SKM-1 treated with dmso at 0.1 percent for 144 hours (cell line): ENCODE results near the gene KIAA1614.

Source experiments
- DNase-seq: peaks from one replicate; lab custom pipeline; 2025; ENCODE audit not compliant: unreplicated experiment; lab: John Stamatoyannopoulos, UW

KIAA1614 gene, protein sequence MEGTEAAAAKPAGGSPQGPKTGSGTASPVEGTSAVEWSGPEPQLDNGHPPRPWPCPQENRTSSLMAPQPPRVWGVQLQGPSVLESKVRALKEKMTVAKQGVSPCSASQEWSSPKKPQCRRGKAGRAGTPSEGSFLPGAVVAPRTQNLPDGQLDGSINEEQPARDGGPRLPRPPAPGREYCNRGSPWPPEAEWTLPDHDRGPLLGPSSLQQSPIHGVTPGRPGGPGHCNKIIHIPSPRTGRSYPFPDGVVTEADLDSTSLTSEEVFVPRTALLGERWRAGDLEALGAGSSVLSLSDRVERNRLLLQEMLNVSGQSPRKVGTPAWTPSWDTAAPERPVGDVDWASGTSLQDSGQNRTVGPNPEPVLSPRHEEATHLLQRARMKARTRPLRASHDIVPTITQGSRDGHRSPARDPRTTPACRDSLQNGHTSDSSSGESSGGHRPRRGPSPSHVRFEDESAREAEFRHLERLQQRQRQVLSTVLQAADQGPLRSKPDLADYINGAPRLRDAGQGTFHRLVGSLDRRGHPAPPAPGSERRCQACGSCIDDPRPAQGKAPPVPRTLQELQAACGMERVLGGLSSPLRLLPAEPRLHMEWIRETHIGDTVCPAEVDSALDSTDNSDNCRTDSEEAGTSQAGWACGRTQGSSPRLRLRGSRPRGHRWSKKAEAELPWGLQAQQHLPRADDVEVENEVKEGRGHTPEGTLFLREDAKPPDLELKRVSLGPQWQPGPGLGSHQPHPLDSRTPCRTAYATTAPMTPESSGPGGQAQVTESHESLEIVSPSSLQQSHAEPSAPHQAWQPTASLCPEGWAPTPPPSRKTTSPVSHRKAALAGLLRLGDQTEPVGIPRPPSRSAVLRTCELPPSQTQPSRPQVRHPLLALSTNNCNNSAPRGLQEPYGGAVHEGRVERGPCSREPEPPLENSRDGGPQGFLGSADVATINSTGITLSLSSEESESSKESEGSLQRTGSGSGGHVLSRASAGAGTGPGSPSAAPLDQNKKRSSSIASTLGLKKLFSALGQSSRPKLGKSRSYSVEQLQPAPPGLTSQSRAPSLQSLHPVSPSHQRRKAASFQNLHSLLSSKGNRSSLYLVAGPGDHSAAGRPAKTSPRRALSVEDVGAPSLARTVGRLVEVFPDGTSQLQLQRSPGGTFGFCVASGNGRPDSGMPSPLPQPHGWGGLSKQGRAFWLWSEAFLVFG

DNA sequence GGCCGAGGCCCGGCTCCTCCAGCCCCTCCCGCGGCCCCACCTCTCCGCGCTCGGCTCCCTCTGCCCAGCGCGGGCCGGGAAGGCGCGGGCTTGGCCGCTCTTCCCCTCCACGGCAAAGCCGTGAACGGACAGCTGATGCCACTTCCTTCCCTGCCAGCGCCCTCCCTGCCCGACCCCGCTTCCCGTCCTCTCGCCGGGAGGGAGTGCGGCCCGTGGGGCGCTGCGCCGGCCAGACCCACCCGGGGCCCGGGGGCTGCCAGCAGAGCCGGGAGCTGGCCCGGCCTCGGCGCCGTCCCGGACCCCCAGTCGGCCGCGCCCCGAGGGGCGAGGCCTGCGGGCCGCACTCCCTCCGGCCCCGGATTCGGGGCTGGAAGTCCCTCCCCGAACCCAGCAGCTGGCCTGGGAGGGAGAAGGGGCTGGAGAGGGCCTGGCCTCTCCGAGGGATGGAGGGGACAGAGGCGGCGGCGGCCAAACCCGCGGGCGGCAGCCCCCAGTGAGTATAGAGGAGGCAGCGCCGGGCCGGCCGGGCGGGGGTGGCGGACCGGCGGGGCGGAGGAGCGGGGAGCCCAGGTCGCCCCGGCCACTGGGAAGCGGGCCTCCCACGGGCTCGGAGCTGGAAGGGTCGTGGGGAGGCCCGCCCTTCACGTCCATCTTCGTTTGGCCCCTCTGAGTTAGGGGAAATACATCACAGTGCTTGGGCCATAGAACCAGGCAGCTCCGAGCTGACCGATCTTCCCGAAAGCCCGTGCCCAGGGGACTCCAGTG, at the start of gene KIAA1614:
Gene KIAA1614 (plus strand): TSS at position 97 of the 765 bp plus-strand sequence. CDS start 347 bp downstream, at position 444.
- DNase-seq, result no peak

DNA sequence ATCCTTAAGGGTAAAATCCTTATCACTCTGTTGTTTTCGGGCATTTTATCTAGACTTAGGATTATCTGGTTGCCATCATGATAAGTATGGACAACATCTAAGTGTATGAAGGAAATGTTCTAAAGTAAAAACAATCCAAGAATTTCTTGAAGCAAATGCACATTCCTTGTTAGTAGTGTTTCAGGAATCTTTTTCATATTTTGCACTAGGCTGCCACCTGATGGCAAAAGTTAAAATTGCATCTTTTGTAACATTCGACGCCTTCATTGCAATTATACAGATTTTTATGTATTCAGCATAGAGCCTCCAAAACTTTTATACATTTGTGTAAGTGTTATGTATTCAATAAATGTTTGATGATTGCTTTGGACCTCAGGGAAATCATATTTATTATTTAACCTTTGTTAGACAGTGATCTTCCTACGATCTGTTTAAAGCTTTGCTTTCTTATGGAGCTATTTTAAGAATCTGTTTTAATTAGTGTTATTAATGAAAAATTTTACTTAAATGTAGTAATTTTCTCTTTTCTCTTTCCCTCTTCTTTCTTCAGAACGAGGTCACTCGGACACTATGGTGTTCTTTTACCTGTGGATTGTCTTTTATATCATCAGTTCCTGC, 49.4 kb upstream of the KIAA1614 start:
- peak; percentile 37 for DNase-seq

DNA sequence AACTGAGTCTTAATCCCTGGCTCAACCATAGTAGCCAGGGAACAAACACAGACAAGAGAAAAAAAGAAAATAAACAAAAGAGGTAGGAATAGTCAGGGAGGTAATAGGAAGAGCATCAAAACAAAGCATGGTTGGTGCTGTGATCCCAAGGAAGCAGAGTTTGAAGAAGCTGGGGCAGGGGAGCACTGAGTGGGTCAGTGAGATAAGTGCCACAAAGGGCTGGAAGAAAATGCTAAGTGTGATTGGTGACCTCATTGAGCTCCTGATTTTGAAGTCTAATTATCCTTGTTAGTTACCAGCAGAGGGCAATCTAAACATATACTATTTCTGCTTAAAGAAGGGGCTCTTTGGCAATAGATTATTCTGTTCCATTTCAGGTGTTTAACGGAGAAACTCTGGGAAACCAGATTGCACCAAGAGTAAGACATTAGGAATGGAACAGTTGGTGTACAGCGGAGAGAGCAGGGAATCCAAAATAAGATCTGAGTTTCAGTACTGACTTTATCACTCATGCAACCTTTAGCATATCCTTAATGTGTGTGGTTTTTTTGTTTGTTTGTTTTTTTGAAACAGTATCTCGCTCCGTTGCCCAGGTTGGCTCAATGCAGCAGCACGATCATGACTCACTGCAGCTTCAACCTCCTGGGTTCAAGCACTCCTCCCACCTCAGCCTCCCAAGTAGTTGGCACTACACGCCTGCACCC, 30.7 kb upstream of the KIAA1614 start:
- DNase-seq, result peak; percentile 56

DNA sequence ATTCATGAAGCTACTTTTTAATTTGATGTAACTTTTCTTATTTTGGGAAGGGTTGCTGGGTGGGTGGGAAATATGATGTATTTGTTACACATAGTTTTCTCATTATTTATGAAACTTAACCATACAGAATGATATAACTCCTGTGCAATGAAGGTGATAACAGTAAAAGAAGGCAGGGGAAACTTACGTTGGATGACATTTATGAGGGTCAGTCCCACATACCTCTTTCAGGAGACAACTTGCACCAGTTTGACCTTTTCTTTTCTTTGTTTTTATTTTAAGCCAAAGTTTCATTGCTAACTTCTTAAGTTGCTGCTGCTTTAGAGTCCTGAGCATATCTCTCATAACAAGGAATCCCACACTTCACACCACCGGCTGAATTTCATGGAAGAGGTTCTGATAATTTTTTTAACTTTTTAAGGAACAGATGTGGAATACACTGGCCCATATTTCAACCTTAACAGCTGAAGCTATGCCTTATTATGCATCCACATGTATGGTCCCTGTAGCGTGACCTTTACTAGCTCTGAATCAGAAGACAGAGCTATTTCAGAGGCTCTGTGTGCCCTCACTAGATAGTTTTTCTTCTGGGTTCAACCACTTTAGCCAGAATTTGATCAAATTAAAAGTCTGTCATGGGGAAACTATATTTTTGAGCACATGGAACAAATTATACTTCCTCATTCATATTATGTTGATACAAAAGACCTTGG, 28.0 kb upstream of the KIAA1614 start:
- no peak for DNase-seq

DNA sequence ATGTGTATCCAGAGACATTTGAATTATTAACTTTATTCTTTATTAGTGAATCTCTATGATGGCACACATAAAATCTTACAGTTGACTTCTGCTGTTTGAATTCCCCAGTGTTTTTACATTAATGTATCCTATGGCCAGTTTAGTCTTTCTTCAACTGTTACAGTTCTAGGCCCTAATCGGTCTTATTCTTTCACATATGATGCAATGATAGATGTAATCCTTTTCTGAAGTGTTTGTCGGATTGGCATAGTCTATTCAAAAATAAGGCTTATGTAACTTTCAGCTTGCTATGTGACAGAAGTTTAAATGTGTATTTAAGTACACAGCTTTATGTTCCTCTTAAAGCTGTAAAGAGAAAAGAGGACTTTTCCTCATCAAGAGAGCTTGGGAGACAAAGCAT, 26.4 kb upstream of the KIAA1614 start:
- DNase-seq, result no peak

DNA sequence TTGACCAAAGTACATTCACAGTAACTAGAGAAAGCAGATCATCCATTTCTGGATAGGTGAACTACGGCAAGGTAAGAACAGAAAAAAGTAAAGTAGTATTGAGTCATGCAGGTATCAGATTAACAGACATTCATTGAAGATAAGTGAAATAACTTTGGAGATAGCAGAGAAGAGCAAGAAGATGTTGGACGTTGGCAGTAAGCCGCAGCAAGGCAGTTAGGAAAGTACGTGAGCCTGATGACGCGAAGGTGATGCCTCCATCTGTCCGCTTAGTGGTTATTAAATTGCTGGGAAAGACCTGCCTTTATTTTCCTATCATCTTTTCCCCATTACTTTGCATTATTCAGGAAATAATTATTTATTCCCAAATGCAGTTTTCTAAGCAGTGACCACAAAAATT, 24.9 kb upstream of the KIAA1614 start:
- no peak for DNase-seq

DNA sequence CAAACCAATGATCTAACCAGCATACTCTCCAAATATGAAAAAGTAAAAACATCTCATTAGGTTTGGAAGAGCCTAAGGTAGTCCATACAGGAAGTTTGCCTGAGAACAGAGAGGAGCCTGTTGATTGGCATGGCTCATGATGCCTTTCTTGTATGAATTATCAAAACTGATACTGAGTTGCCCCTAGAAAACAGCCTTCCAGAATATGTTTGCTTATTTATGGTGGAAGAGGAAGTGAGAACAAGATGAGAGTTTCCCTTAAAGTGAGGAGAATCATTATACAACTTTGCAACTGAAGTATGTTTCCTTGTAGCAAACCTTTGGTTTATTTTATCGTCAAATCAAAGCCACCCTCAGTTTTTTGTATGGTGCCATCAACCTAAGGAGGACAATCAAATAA, 23.8 kb upstream of the KIAA1614 start:
- DNase-seq, result no peak

DNA sequence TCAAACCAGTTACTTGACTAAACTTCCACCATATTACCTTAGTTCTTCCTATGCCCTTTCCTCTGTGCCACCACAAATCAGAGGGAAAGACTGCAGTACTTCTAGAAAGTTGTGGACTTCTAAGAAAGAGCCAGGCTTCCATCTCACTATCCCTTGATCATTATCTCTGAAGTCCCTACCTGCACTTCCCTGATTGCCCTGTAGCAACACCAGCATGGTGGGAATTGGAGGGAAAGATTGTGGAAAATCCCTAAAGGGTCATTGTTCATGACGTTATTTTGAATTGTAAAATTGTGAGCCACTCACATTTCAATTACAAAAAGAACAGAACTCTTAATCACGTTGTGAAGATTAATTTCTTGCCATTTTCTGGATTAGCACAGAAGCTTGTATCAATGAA, 23.4 kb upstream of the KIAA1614 start:
- no peak for DNase-seq

DNA sequence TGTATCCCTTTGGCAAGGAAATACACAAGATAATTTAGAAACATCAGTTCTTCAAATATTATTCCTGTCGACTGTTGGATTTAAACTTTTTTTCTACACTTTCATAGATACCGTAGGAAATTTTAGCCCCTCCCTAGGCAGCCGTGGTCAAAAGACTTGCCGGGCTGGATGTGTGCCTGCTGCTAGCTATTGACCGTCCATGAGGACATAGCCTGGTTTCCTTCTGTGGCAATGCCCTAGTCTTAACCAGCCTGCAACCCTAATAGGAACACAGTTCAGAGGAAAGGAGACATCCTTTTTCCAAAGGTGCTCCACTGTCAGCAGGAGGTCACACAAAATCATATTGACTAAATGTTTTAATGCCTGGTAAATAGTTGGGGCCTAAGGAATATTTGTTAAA, 20.4 kb upstream of the KIAA1614 start:
- DNase-seq, result no peak

DNA sequence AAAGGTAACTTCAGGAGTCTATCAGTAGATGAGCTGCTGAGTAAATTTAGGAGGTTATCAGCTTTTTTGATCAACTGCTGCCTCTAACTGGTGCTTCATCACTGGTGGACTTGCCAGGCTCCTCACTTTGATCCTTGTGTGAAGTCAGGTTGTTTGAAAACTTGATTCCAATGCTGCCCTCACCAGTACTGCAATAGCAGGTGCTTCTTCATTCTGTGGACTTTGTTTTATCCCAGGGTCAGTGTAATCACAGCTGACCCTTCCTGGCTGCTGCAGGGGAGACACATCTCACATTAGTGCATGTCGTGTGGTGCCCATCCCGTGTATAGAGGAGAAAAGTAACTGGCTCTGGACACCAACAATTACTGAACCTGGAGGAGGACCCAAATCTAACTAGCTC, 20.0 kb upstream of the KIAA1614 start:
- no peak for DNase-seq

DNA sequence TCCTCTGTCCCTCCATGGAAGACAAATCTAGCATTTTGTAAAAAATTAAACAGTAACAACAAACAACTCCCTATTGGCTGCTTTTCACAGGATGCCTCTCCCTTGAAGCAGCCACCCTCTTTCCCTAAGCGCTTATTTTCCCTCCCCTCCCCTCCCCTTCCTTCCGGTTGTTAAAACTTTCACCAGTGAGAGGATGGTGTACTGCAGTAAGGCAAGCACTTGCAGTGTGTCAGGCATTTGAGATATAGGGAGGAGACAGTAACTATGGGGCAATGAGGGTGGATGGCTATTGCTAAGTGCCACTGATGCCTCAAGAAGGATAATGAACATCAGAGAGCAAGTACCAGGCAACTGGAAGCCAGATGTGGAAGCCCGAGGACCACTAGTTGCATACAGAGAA, 19.1 kb upstream of the KIAA1614 start:
- no peak for DNase-seq

DNA sequence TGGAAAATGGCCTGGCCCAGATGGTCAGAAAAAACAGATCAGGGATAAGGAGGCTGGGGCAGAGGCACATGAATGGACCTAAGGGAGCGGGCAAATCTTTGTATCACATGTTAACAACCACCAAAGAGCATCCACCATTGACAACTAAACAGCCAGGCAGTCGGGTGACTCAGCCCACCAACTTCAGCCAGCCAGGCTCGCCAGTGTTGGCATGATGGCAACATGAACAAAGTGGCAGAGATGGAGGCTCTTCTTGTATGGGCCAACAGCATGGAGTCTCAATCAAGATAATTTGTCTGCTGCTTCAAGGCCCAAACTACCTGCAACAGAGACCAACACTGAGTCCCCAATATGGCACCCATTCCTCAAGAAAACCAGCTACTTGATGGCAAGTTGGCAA, 16.5 kb upstream of the KIAA1614 start:
- no peak for DNase-seq

DNA sequence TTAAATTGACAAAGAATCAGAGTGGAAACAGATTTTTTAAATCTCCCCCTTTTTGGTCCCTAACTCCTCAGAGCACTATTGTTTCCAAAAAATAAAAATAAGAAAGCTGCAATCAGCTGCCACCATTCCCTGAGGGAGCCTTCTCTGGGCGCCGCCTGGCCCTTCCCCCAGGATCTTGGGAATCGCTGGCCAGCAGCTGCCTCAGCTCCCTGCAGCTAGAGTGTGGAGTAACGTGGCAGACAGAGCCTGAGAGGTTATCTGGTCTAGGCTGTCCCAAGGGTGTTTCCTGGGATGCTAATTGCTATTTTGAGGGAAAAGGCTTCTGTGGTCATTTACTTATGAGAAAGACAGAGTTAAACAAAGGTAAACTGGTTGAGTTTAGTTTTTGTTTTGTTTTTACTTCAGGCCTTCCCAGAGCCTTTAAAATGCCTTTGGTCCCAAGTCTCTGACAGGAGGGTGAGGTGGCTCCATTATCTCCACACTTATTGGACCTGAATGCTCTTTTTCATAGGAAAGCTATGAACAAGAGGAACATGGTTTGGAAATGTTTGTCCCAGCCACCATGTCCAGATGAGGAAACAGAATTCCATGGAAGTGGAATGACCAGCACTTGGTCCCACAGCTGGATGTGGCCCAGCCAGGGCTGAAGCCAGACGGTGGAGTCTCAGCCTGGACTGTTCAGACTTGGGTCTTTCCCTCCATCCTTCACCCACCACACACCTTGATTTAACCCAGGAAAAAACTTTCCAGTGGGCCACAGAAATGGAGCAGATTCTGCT, 14.1 kb upstream of the KIAA1614 start:
- DNase-seq, result no peak

DNA sequence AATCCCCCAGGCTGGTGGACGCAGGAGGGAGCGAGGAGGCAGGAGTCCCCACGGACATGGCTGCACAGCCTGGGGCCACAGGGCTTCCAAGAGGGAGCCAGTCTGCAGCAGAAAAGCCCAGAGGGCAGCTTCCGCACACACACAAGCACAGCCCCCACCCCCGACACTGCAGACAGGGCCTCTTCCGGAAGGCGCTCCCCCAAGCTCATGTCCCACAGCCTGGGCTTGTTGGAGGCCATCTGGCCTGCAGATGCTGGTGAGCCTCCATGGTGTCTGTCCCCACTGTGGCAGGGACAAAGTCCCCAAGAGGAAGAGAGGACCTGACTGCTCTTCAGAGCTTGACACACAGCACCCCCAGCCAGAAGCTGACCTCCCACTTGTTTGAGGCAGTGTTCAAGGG, 13.4 kb upstream of the KIAA1614 start:
- no peak for DNase-seq

DNA sequence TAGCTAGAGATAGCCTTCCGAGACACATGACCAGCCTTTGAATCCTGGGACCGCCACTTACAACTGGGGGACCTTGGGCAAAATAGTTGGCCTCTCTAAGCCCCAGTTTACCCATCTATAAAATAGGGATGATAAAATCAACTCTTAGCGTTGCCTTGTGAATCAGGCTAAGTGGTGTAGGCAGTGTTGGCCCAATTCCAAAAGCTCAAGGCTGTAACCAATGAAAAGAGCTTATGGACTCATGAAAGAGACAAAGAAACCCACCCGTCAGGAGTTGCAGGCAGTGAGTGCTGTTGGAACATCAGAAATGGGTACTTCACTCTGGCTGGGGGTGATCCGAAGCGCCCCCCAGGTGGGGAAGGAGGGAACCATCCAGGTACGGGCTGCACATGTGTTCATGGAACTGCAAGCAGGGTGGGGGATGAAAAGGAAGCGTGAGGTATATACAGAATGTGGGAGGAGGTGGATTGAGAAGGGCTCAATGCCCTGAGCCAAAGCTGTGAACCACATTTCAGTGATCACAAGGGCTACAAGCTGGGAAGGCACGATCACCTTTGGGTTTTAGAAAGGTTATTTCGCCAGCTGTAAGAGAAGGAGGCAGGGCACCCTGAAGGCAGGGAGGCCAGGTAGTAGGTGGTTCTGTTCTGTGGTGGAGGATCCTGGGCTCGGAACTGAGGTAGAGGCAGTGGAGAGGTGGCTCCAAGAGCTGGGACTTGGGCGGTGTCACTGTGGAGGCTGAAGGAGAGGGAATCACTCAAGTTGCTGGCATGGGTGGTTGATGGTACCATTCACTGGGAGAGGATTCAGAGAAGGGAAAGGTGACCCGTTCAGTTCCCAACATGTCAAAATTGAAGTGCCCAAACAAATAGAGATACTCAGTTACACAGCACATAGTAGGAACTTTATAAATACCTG, 11.4 kb upstream of the KIAA1614 start:
- no peak for DNase-seq

DNA sequence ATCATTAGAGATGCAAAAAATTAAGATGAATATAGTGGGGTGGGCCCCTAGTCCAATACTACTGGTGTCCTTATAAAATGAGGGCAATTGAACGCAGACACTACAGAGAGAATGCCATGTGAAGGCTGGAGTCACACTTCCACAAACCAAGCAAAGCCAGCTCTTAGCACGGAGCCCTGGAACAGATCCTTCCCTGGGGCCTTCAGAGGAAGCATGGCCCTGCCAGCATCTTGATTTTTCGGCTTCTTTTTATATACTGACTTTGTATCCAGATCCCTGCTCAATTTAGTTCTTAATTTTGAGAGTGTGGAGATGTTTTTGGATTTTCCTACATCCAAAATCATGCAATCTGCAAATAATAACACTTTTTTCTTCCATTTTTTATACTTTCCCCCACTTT, 10.2 kb upstream of the KIAA1614 start:
- DNase-seq, result no peak

DNA sequence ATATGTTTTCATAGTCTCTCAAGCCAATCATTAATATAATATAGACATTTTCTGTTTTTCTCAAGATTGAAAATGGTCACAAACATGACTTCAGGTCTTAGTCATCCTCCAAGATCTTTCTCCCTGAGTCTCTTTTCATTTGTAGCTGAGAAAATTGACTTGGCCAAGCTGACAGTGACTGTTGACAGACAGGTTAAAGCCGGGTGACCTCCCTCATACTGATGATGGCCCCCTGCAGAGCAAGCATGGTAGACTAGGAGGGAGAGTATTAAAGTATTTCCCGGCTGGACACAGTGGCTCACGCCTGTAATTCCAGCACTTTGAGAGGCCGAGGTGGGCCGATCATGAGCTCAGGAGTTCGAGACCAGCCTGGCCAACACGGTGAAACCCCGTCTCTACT, 6.8 kb upstream of the KIAA1614 start:
- DNase-seq, result no peak
